Measurements from ENCODE around the gene TMEM132D. TPM values are rescaled to one million over a fixed set of nuclear protein-coding genes. Genes with fewer than 3 reads are reported as not detected.
"Not testable (repeated sequence)": the region's sequence is repeated elsewhere in the genome, so short reads cannot be mapped to it uniquely, and the experiment has no call there.

TMEM132D gene
- total RNA-seq, 1 donor: under 0.01 TPM

DNA sequence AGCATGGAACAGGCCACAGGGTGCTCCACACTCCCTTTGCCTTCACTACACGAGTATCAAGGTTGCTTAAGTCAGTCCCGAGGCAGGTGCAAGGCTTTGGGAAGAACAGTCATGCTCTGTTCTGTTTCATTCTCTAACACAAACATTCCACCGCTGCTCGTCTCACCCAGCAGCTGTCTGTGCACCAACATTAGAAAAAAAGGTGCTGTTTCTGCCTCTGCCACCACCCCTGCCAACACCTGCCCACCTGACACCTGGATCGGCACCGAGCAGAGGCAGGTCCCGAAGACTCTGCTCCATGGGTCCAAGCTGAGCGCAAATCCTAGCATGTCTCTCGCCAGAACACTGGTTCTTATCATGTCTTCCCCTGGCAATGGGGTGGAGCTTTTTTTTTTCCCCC lies 347.7 kb downstream of the TMEM132D start:
- no peaks in the 10 kb centered on the region for H3K9me3 ChIP-seq (ENCODE audit: low read depth, low read length)
- no peaks in the 10 kb centered on the region for H3K4me1 ChIP-seq (ENCODE audit: insufficient read depth, low read length)
- H3K27me3 ChIP-seq (ENCODE audit: insufficient read depth, low read length): no peaks in the 10 kb centered on the region
- H3K4me3 ChIP-seq (ENCODE audit: low read length): no peak overlapping the region

DNA sequence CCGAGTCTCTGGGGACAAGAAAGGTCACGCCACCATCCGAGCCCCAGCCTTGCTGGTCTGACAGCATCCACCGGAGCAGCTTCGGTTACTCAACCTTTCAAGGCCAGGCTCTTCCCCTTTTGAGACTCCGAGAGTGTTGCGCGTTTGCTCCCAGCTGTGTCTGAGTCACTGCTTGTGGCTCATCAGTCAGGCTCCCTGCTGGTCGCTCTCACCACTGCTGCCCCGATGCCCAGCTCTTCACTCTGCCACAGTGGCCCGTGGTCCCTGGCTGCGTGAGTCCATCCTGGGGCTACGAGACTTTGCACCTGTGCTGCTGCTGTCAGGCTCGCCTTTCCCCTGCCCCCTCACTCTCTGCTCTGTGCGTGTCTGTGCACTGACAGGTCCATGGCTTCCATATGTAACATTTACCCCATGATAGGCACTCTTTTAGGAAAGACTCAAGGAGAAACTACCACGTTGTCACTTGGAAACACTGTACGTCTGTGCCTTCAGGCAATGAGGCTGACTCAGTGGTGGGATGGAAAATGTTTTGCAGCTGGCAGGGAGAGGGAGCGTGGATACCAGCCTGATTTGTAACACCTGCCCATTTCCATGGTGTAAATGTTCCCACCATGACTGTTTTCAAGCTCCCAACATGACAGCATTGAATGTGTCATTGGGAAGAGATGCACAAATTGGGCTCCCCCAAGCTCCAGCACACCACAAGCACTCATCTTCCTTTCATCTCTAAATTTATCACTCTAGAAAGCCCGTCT lies 350.7 kb downstream of the TMEM132D start:
- Histone ChIP-seq H3K9me3 (ENCODE audit: low read depth, low read length) (no peaks in the 10 kb centered on the region), H3K4me1 (ENCODE audit: insufficient read depth, low read length) (no peaks in the 10 kb centered on the region), H3K4me3 (ENCODE audit: low read length) (no peak overlapping the region), H3K27me3 (ENCODE audit: insufficient read depth, low read length) (no peaks in the 10 kb centered on the region)

DNA sequence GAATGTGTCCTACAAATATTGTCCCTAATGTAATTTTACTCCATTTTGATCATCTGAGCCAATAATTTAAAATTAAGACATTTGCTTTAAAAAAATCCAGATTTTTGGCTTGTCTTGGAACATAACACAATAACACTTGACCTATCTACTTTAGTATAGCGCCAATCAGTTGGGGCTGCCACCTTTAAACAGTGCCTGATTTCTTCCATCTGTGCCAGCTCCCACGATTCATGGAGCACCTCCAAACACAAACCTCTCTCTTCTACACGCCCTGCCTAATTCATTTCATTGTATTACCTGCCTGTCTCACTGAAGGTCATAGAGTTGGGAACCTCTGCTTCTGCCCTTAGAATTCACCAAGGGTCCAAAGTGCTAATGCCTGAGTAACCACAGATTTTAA lies 352.4 kb downstream of the TMEM132D start:
- Histone ChIP-seq H3K4me1 (ENCODE audit: insufficient read depth, low read length) (no peaks in the 10 kb centered on the region), H3K9me3 (ENCODE audit: low read depth, low read length) (no peaks in the 10 kb centered on the region), H3K27me3 (ENCODE audit: insufficient read depth, low read length) (no peaks in the 10 kb centered on the region), H3K4me3 (ENCODE audit: low read length) (no peak overlapping the region)

DNA sequence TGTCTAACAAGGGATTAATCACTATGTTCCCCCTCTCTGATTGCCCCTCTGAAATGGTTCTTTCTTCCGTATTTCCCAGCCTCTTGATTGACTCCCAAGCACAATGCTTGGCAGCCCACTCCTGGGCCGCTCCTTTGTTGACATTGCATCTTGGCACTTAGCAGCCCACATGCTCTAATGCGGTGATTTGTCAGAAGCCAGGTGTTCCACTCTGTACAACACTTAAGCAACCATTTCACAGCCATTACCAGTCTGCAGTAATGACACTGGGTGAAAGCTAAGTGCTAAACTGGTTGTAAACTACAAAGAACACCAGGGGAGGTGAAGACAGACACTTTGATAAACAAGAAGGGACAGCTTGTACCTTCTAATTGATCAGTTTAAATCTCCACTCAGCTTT lies 353.5 kb downstream of the TMEM132D start:
- Histone ChIP-seq H3K27me3 (ENCODE audit: insufficient read depth, low read length) (no peaks in the 10 kb centered on the region), H3K4me1 (ENCODE audit: insufficient read depth, low read length) (no peaks in the 10 kb centered on the region), H3K4me3 (ENCODE audit: low read length) (no peak overlapping the region), H3K9me3 (ENCODE audit: low read depth, low read length) (no peaks in the 10 kb centered on the region)

DNA sequence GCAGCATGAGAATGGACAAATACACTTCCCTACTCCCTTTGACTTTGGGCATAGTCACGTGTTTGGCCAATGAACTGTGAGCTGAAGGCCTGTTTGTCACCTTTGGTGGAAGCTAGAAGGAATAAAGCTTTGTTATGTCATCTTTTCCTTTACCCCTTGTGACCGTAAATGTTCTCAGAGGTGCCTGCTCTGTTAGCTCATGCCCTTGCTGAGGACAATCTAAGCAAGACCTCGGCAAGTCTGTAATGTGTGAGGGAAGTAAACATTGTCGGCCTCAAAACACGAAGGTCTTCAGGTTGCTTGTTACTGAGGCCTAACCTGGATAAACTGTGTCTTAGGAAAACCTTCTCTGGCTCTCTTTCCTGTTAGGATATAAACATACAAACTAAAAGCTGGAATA lies 354.2 kb downstream of the TMEM132D start:
- H3K4me3 ChIP-seq (ENCODE audit: low read length): no peak overlapping the region
- H3K9me3 ChIP-seq (ENCODE audit: low read depth, low read length): no peaks in the 10 kb centered on the region
- no peaks in the 10 kb centered on the region for H3K27me3 ChIP-seq (ENCODE audit: insufficient read depth, low read length)
- no peaks in the 10 kb centered on the region for H3K4me1 ChIP-seq (ENCODE audit: insufficient read depth, low read length)

DNA sequence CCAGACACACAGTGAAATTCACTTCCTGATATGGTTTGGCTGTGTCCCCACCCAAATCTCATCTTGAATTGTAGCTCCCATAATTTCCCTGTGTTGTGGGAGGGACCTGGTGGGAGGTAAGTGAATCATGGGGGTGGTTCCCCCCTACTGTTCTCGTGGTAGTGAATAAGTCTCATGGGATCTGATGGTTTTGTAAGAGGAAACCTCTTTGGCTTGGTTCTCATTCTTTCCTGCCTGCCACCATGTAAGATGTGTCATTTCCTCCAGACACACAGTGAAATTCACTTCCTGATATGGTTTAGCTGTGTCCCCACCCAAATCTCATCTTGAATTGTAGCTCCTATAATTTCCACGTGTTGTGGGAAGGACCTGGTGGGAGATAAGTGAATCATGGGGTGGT lies 354.8 kb downstream of the TMEM132D start:
- not testable (repeated sequence) for H3K9me3 ChIP-seq (ENCODE audit: low read depth, low read length); H3K27me3 ChIP-seq (ENCODE audit: insufficient read depth, low read length); H3K4me3 ChIP-seq (ENCODE audit: low read length); H3K4me1 ChIP-seq (ENCODE audit: insufficient read depth, low read length)

DNA sequence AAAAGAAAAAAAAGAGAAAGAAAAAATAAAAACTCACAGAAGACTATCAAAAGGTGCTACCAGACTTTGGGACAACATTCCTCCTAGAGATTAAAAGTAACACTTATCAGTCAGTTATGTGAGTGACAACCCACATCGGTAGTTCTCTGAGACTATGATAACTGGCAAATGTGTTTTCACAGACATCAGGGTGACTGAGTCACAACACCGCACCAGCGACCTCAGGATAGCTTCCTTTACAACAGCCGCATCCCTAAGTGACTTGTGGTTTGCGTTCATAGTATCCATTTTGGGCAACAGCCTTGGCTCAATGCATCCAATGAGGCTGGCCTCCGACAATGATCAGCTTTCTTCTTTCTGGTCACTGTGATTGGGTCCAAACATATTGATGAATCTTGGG lies 359.1 kb downstream of the TMEM132D start:
- no peak overlapping the region for H3K4me3 ChIP-seq (ENCODE audit: low read length)
- H3K9me3 ChIP-seq (ENCODE audit: low read depth, low read length): no peaks in the 10 kb centered on the region
- H3K27me3 ChIP-seq (ENCODE audit: insufficient read depth, low read length): no peaks in the 10 kb centered on the region
- H3K4me1 ChIP-seq (ENCODE audit: insufficient read depth, low read length): no peaks in the 10 kb centered on the region

DNA sequence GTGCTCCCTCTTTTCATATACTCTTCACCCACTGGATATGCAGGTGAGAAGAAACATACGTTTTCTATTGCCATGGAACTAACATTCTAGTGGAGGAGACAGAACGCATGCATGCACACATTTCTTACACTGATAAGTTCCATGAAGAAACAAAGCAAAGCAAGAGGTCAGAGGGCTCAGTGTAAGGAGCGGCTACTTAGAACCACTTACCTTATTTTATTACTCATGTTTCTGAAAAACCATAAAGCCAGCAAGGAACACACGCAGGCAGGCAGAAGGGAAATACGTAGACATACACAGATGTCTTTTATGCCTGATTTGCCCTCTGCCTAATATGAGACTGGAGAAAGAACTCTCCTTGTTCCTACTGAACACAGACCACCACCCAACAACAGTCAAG lies 362.9 kb downstream of the TMEM132D start:
- no peaks in the 10 kb centered on the region for H3K9me3 ChIP-seq (ENCODE audit: low read depth, low read length)
- no peaks in the 10 kb centered on the region for H3K4me1 ChIP-seq (ENCODE audit: insufficient read depth, low read length)
- no peaks in the 10 kb centered on the region for H3K27me3 ChIP-seq (ENCODE audit: insufficient read depth, low read length)
- H3K4me3 ChIP-seq (ENCODE audit: low read length): no peak overlapping the region

DNA sequence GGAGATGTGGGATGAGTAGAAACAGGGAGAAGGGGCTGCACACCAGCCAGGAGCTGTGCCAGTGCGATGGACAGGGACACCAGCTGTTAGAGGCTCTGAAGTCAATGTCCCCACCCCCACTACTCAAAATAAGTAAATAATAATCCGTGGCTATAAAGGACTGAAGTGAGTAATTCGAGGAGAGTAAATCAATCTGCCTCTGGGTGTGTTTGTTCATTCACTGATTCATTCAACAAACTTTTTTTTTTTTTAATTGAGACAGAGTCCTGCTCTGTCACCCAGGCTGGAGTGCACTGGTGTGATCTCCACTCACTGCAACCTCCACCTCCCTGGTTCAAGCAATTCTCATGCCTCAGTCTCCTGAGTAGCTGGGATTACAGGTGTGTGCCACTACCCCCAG lies 363.6 kb downstream of the TMEM132D start:
- Histone ChIP-seq H3K4me3 (ENCODE audit: low read length) (no peak overlapping the region), H3K27me3 (ENCODE audit: insufficient read depth, low read length) (no peaks in the 10 kb centered on the region), H3K9me3 (ENCODE audit: low read depth, low read length) (no peaks in the 10 kb centered on the region), H3K4me1 (ENCODE audit: insufficient read depth, low read length) (no peaks in the 10 kb centered on the region)

DNA sequence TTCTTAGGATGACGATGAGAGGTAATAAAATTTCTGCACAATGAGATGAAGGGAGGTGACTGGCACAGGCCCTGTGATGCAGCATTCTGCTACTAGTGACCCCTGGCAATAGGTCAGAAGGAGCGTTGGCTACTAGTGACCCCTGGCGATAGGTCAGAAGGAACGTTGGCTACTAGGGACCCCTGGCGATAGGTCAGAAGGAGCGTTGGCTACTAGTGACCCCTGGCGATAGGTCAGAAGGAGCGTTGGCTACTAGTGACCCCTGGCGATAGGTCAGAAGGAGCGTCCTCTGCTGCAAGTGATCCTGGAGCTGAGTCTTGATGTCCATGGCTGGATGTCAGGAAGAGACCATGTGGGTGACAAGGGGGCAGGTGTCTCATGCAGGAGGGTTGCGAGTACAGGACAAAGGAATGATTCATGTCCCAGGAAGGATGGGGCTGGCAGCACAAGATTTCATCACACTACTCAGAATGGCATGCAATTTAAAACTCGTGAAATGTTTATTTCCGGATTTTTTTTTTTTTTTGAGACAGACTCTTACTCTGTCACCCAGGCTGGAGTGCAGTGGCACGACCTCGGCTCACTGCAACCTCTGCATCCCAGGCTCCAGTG lies 365.0 kb downstream of the TMEM132D start:
- H3K9me3 ChIP-seq (ENCODE audit: low read depth, low read length); H3K4me3 ChIP-seq (ENCODE audit: low read length); H3K27me3 ChIP-seq (ENCODE audit: insufficient read depth, low read length); H3K4me1 ChIP-seq (ENCODE audit: insufficient read depth, low read length): not testable (repeated sequence)

DNA sequence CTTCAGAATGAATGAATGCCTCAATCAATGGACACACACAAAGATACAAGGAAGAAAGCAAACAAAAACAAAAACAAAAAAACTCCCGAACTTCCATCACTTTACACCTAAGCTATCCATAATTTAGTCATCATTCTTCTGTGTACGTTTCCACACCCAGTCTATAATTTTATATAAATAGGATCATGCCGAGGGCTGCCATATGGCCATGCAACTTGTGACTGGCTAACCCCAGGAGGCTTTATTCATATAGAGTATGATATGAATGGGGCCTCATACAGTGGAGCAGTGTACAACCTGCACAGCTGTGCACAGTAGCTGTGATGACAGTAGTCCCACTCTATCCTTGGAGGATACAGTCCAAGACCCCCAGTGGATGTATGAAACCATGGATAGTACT lies 365.7 kb downstream of the TMEM132D start:
- no peaks in the 10 kb centered on the region for H3K27me3 ChIP-seq (ENCODE audit: insufficient read depth, low read length)
- H3K9me3 ChIP-seq (ENCODE audit: low read depth, low read length): no peaks in the 10 kb centered on the region
- no peaks in the 10 kb centered on the region for H3K4me1 ChIP-seq (ENCODE audit: insufficient read depth, low read length)
- H3K4me3 ChIP-seq (ENCODE audit: low read length): no peak overlapping the region

DNA sequence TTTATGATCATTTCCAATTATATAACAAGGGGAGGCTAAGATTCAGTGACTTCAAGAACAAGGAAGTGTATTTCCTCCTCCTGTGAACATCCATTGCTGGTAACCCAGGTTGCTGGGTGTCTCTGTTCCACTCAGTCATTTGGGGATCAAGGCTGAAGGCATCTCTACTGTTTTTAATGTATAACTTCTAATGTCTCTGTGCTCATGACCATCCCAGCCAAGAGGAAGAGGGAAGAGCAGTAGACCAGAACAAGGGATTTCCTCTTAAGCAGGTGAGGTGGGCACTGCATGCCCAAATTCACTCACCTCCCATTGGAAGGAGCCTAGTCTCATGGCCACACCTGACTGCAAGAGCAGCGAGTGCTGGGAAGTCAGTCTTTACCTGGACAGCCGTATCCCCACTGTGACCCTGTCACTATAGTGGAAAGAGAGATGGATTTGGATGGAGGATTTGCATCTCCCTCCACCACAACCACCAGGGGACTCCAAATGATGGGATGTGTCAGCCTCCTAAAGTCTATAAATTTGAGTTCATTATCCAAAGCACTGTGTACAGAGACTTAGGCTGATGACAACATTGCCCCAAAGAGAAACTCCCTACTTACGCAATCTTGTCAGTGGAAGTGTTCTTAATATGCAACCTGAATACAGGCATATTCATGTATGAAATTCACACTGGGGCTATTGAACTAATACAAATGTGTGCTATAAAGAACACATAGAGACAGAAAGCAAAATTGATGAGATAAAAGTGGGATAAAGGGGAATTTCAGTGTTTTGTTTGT lies 368.7 kb downstream of the TMEM132D start:
- Histone ChIP-seq H3K4me1 (ENCODE audit: insufficient read depth, low read length) (no peaks in the 10 kb centered on the region), H3K4me3 (ENCODE audit: low read length) (no peak overlapping the region), H3K9me3 (ENCODE audit: low read depth, low read length) (no peaks in the 10 kb centered on the region), H3K27me3 (ENCODE audit: insufficient read depth, low read length) (no peaks in the 10 kb centered on the region)

DNA sequence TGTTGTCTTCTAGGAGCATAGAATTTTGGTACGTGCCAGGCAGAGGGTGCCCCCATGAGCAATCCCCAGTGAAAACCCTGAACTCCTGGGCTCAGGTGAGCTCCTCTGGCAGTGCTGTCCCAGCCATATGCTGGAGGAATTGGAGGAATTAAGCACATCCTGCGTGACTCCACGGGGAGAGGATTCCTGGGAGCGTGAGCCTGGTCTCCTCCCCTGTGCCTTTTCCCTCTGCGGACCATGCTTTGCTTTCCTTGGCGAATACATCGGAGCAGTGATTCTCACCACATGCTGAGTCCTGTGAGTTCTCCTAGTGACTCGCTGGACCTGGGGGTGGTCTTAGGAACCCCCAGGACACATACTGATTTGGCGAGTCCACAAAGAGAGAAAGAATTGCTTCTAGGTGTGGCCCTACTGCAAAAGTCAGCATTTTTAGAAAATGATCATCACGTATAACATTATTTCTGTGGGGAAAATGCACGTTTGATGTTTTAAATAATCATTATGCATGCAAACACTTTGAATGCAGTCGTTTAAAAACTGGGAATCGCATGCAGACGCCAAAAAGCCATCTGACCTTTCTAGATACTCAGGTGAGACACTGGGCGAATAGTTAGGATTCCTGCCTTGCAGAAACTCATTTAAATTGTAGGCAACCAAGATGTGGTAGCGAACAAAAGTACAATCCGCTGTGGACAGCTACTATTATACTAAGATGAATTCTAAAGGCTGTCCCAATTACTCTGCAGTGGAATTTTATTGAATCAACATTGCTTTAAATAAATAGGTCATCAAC lies 370.9 kb downstream of the TMEM132D start:
- Histone ChIP-seq H3K4me3 (ENCODE audit: low read length) (no peak overlapping the region), H3K4me1 (ENCODE audit: insufficient read depth, low read length) (no peaks in the 10 kb centered on the region), H3K27me3 (ENCODE audit: insufficient read depth, low read length) (no peaks in the 10 kb centered on the region), H3K9me3 (ENCODE audit: low read depth, low read length) (no peaks in the 10 kb centered on the region)

DNA sequence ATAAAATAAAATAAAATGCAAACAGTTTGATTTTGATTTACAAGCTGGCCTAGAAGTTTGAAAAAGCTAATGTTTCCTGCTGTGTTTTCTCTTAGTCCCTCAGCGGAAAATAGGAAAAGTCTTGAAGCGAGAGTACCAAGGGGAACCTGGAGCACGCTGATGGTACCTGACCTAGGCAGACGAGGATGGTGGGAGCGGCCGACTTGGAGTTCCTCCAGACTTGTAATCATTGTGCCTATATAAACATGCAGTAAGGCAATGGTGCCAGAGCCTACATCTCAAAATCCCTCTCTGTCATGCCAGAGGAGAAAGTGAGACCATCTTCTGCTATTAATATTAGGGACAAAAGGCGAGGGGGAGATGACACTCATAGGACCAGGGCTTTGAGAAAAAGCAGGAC lies 371.7 kb downstream of the TMEM132D start:
- no peak overlapping the region for H3K4me3 ChIP-seq (ENCODE audit: low read length)
- no peaks in the 10 kb centered on the region for H3K27me3 ChIP-seq (ENCODE audit: insufficient read depth, low read length)
- no peaks in the 10 kb centered on the region for H3K4me1 ChIP-seq (ENCODE audit: insufficient read depth, low read length)
- no peaks in the 10 kb centered on the region for H3K9me3 ChIP-seq (ENCODE audit: low read depth, low read length)

DNA sequence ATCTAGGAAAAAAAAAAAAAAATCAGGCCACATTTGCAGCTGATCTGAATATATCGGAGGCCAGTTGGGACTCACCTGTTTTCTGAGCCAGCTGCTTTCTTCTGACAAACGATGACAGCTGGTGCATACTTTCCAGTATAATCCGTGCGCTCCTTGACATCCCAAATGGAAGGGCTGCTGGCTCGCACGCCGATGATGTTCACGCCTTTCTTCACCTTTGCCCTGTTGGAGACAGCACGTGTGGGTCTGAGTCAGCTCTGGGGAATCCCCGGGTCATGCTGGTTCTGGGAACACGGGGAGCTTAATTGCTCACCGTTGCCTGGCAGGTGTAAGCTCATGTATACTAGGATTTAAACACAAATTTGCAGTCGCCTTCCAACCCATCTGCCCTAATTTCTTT lies 372.8 kb downstream of the TMEM132D start:
- Histone ChIP-seq H3K4me1 (ENCODE audit: insufficient read depth, low read length) (no peaks in the 10 kb centered on the region), H3K4me3 (ENCODE audit: low read length) (no peak overlapping the region), H3K27me3 (ENCODE audit: insufficient read depth, low read length) (no peaks in the 10 kb centered on the region), H3K9me3 (ENCODE audit: low read depth, low read length) (no peaks in the 10 kb centered on the region)
